Measurements from ENCODE around the gene EPB41L4A.
"Not testable (repeated sequence)": the region's sequence is repeated elsewhere in the genome, so short reads cannot be mapped to it uniquely, and the experiment has no call there.

EPB41L4A gene

DNA sequence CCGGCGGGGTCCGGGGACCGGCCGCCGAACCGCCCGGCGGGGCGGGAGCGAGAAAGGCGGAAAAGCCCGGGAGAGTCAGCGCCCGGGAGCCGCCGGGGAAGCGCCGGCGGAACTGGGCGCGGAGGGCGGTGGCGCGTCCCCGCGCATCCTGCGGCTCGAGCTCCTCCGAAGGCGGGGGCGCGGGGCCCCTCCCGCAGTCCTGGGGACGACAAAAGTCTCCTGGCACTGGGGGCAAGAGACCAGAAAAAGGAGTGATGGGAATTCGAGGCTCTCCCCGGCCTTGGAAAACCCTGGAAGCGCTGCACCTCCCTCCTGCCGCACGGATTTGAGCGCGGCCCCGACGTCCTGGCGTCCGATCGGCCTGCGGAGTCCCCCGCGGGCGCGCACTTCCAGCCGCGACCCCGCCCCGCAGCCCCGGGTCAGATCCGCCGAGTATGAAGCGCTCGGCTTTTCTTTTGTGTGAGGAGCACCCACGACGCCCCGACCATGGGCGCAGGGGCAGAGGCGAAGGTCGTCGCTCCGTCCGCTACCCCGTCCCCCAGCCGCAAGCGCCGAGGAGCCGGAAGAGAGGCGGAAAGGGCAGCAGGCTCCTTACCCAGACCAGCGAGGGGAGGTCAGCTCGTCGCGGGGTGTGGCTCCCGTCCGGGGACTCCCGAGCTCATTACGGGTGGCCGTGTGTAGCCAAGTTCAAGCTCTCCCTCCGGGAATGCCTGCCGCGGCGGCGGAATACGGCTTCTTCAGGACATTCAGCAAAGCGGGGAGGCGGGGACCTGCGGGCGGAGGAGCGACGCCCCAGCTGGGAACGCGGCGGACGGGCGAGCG, at the start of gene EPB41L4A:
Gene EPB41L4A, minus strand, starts transcription at position 114 of the 822 bp plus-strand sequence. CDS start 238 bp downstream, outside the sequence.
- DNase-seq (ENCODE audit: low spot score) = peak; percentile 48

- DNase-seq (ENCODE audit: low spot score) = no peak
These were observed 48.4 kb upstream of the EPB41L4A start for GRCh38 chr5:112467485-112467884.

DNA sequence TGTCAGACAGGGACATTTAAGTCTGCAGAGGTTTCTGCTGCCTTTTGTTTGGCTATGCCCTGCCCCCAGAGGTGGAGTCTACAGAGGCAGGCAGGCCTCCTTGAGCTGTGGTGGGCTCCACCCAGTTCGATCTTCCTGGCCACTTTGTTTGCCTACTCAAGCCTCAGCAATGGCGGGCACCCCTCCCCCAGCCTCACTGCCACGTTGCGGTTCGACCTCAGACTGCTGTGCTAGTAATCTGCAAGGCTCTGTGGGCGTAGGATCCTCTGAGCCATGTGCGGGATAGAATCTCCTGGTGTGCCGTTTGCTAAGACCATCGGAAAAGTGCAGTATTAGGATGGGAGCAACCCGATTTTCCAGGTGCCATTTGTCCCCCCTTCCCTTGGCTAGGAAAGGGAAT, 47.2 kb upstream of the EPB41L4A start:
- DNase-seq (ENCODE audit: low spot score) = not testable (repeated sequence)

- not testable (repeated sequence) for DNase-seq (ENCODE audit: low spot score)
These were observed 28.2 kb upstream of the EPB41L4A start for GRCh38 chr5:112447187-112447760.

DNA sequence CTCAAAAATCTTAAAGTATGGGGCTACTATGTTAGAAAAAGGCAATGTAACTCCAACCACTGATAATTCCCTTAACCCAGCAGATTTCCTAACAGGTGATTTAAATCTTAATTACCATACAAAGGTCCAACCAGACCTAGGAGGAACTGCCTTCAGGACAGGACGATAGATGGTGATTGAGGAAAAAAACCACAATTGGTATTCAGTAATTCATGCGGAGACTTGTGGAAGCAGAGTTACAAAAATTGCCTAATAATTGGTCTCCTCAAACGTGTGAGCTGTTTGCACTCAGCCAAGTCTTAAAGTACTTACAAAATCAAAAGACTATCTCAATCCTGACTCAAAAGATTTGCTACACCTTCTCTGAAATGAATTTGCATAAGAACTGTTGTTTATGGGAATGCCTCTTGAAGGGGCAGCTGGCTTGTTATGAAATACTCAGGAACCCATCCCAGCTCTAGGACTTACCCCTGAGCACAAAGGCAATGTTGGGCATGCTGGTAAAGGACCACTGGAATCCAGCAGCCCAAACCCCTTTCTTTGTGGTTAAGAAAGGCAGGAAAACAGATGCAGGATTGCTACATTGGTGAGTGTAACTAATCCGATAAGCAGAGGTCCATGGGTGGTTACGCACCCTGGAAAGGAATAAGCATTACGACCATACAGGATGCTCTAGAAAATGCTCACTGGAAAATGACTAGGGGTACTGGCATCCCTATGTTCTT, 26.7 kb upstream of the EPB41L4A start:
- DNase-seq (ENCODE audit: low spot score) = no peak

DNA sequence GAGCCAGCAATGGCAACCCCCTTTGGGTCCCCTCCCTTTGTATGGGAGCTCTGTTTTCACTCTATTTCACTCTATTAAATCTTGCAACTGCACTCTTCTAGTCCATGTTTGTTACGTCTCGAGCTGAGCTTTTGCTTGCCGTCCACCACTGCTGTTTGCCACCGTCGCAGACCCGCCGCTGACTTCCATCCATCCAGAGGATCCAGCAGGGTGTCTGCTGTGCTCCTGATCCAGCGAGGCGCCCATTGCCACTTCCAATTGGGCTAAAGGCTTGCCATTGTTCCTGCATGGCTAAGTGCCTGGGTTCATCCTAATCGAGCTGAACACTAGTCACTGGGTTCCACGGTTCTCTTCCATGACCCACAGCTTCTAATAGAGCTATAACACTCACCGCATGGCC, 24.9 kb upstream of the EPB41L4A start:
- DNase-seq (ENCODE audit: low spot score) = not testable (repeated sequence)

DNA sequence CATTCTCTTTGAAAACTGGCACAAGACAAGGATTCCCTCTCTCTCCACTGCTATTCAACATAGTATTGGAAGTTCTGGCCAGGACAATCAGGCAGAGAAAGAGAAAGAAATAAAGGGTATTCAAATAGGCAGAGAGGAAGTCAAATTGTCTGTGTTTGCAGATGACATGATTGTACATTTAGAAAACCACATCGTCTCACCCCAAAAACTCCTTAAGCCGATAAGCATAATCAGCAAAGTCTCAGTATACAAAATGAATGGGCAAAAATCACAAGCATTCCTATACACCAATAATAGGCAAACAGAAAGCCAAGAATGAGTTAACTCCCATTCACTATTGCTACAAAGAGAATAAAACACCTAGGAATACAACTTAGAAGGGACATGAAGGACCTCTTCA, 21.0 kb upstream of the EPB41L4A start:
- DNase-seq (ENCODE audit: low spot score) = no peak

- DNase-seq (ENCODE audit: low spot score) = no peak
These were observed 17.1 kb upstream of the EPB41L4A start for GRCh38 chr5:112436144-112436543.

DNA sequence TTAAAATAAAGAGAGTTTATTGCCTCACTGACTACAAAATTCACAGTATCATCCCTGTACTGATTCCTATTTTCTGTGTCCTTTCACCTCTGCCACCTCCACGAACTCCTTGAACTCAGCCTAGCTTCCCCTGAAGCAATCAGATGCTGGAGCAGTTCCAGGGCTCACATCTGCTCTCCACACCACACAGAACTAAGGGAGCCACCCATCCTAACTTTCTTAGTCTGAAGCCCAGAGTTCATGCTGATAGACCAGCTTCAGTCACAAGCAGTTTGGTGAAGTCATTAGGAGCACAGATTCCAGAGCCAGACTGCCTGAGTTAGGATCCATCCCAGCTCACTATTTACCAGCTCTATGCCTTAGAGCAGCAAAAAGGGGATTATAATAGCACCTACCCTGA, 15.6 kb upstream of the EPB41L4A start:
- peak; percentile 13 for DNase-seq (ENCODE audit: low spot score)

- not testable (repeated sequence) for DNase-seq (ENCODE audit: low spot score)
These were observed 7.1 kb upstream of the EPB41L4A start for GRCh38 chr5:112426202-112426601.

DNA sequence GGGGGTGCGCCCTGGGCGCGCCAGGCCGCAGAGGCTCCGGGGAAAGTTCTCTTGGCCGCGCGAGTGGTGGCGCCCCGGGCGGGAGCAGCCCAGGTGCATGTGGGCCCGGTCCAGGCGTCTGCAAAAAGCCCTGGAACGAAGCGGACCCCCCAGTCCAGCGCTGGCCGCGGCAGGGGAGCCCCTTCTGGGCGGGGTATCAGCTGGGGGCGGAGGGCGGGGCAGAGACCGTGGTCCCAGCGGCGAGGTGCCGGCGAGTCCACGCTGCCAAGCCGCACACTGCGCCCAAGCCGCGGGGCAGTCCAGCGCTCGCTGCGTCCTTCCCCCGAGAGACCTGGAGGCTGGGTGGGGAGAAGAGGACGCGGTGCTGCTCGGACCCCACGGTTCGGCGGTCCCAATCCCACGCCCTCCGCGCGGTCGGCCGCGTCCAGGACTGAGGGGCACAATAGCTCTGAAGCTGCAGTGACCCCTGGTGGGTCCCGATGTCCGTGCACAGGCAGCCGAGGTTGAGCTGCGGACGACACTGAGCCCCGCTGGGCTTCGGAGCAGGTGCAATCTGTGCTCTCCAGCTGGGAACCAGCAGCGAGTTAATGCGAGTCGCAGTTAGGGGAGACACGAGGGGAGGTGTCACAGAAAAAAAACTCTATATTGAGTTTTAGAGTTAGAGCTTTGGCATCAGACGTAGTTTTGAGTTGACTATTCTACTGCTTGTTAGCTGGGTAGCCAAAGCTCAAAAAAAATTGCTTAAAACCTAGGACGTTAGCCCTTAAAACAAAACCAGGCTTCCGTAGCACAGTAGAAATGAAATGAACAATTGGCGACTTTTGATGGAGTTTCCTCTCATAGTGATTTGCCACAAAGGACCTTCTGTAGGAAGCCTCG, 1.1 kb upstream of the EPB41L4A start:
- peak; percentile 80 for DNase-seq (ENCODE audit: low spot score)

- no peak for DNase-seq (ENCODE audit: low spot score)
These were observed 366 bp downstream of the EPB41L4A start for GRCh38 chr5:112418659-112419163.

DNA sequence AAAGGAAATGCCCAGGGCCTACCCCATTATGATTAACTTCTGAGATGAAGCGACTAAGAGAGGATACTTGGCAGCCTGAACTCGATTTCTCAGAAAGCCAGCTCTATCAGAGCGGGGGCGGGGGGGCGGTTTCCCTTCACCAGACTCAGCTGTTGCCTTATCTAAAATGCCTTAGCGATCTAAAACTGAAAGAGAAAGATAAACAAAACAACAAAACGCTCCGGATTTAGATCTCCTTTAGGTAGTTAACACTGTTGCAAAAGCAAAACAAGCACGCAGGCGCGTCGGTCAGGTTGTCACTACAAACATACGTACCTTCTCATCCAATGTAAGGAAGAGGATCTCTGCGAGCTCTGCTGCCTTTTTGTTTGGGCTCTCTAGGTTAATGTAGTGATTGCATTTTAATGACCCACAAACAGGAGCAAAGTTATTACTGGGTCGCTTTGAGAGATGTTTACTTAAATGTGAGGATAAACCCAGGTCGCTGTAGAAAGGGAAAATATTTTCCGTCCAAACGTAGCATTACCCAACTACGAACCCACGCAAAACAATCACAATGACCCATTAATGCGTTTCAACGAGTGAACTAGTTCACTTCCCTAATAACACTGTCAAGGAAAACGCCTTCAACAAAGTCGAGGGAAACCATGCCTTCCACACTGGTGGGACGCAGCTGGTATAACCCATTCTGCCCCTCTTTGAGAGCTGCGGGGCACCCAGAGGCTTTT, 982 bp downstream of the EPB41L4A start:
- peak; percentile 13 for DNase-seq (ENCODE audit: low spot score)

DNA sequence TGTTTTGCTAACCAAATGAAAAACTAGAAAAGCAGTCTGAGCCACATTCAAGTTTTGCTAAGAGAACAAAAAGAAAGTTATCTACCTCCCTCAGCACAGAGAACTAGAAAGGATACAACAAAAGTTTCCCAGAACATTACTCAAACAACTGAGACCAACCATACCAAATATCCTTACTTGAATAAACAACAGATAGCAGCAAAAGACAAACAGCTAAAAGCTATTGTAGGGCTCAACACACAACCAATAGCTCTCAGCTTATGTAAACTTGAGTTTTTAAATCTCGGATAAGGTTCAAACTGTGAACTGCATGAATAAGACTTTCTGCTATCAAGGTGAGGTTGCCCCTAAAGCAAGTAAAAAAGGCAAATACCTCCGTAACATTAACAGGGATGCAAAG, 3.5 kb downstream of the EPB41L4A start:
- no peak for DNase-seq (ENCODE audit: low spot score)

GRCh38 chr5:112413611-112414010, 5.5 kb downstream of the EPB41L4A start:
- no peak for DNase-seq (ENCODE audit: low spot score)

GRCh38 chr5:112412346-112412745, 6.7 kb downstream of the EPB41L4A start:
- no peak for DNase-seq (ENCODE audit: low spot score)

- DNase-seq (ENCODE audit: low spot score) = no peak
These were observed 7.2 kb downstream of the EPB41L4A start for GRCh38 chr5:112411903-112412302.

GRCh38 chr5:112407666-112408065, 11.4 kb downstream of the EPB41L4A start:
- no peak for DNase-seq (ENCODE audit: low spot score)

- no peak for DNase-seq (ENCODE audit: low spot score)
These were observed 11.8 kb downstream of the EPB41L4A start for GRCh38 chr5:112407240-112407639.

GRCh38 chr5:112403069-112403468, 16.0 kb downstream of the EPB41L4A start:
- DNase-seq (ENCODE audit: low spot score) = no peak

DNA sequence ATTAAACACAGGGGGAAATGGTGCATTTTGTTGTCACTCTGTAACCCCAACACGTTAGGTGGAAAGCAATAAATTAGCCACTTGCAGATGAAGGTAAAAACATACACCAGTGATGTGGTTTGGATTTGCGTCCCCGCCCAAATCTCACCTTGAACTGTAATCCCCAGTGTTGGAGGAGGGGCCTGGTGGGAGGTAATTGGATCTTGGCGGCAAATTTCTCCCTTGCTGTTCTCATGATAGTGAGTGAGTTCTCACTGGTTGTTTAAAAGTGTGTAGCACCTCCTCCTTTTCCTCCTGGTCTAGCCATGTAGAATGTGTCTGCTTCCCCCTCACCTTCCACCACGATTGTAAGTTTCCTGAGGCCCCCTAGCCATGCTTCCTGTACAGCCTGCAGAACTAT, 17.2 kb downstream of the EPB41L4A start:
- DNase-seq (ENCODE audit: low spot score) = no peak
